ENCODE results near the gene SLCO3A1.

DNA sequence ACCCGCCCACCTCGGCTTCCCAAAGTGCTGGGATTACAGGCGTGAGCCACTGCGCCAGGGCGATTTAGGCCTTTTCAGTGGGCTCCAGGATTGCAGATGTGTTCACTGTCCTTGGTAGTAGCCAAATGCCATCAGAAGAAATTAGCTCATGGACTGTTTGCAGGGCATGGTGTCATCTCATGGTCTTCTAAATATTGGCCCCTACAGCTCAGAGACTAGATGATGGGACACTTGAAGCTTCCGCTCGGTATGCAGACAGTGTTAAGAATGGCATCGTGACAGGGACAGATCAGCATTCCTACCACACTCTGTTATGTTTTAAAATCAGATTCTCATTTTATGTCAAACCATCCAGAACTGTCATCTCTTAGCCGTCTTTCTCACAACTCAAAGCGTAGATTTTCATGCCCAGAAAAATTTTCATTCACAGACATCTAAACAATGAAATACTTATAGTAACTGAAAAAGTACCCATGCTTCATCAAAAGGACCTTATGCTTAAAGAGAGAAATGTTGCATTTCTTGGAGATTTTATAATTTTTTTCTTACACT is 24.9 kb downstream of the SLCO3A1 start:
- TF ChIP-seq, protein P1, sequence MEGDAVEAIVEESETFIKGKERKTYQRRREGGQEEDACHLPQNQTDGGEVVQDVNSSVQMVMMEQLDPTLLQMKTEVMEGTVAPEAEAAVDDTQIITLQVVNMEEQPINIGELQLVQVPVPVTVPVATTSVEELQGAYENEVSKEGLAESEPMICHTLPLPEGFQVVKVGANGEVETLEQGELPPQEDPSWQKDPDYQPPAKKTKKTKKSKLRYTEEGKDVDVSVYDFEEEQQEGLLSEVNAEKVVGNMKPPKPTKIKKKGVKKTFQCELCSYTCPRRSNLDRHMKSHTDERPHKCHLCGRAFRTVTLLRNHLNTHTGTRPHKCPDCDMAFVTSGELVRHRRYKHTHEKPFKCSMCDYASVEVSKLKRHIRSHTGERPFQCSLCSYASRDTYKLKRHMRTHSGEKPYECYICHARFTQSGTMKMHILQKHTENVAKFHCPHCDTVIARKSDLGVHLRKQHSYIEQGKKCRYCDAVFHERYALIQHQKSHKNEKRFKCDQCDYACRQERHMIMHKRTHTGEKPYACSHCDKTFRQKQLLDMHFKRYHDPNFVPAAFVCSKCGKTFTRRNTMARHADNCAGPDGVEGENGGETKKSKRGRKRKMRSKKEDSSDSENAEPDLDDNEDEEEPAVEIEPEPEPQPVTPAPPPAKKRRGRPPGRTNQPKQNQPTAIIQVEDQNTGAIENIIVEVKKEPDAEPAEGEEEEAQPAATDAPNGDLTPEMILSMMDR (IDR thresholded peaks at IDR 0.05 in 8 of 11, conservative IDR thresholded peaks at IDR 0.05 in 3 of 11): no peak
- TF ChIP-seq POLR2AphosphoS5 (IDR thresholded peaks at IDR 0.05): no peak
